Measurements from ENCODE around the gene HNRNPD. TPM values are rescaled to one million over a fixed set of nuclear protein-coding genes. Genes with fewer than 3 reads are reported as not detected.
A peak's percentile ranks its signal among the peaks of the same experiment; 100 is the strongest.

The HNRNPD gene, protein sequence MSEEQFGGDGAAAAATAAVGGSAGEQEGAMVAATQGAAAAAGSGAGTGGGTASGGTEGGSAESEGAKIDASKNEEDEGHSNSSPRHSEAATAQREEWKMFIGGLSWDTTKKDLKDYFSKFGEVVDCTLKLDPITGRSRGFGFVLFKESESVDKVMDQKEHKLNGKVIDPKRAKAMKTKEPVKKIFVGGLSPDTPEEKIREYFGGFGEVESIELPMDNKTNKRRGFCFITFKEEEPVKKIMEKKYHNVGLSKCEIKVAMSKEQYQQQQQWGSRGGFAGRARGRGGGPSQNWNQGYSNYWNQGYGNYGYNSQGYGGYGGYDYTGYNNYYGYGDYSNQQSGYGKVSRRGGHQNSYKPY
- total RNA-seq (100 to 1,000 TPM; 193 to 274 (median 202) TPM), total RNA-seq (63.1 to 169 (median 103) reads per million in 29 experiments)
- 173 TPM for total RNA-seq (2013)

- Mint-ChIP-seq H3K27me3 (no peaks in the 10 kb centered on the region), H3K4me3 (peak within 1 kb of the TSS; percentile 91 to 99 (median 97)), H3K4me1 (peaks cover 49 to 66% (median 49%) of the 10 kb centered on the region in 3 donors), H3K27ac (peak within 1 kb of the TSS; percentile 99), H3K9me3 (no peaks in the 10 kb centered on the region), H3K36me3 (peaks cover 31% of the 10 kb centered on the region)
- peaks cover 0 to 8% of the 10 kb centered on the region in 2 donors for H3K36me3 ChIP-seq (ENCODE audit: control insufficient read depth in 2 of 2, extremely low read depth in 1 of 2, insufficient read depth in 1 of 2, low read length in 1 of 2)
- peak; percentile 76 to 97 (median 89) for DNase-seq
- no peaks in the 10 kb centered on the region for H3K27me3 ChIP-seq (replicated peaks in 1 of 2; ENCODE audit: control insufficient read depth in 2 of 2, extremely low read depth in 1 of 2, insufficient read depth in 2 of 2, low read length in 1 of 2)
- ChIA-PET POLR2A (interaction anchor here (0.5 to 1.9 kb wide), 12 partner anchors 9 to 638 kb away, joined by 3 to 18 read pairs (median 4); partner anchors contain the start of gene HNRNPDL (in 1 of the 2)), CTCF (interaction anchor here (0.6 to 1.6 kb wide), 12 partner anchors 9 to 903 kb away, joined by 3 to 14 read pairs (median 4); partner anchors contain the start of genes COPS4 (in 1 of the 2), HNRNPDL (in 1 of the 2), RASGEF1B (in 1 of the 2) and THAP9 (in 1 of the 2))
- peak; percentile 86 to 90 (median 88) for ATAC-seq (replicated peaks in 1 of 4)
- peak within 1 kb of the TSS; percentile 97 for H3K27ac ChIP-seq (ENCODE audit: low read length)
- H3K9me3 ChIP-seq, result no peaks in the 10 kb centered on the region
- WGBS (ENCODE audit: insufficient coverage), result under 1% methylated on average over 76 of the region's 83 CpGs
- peaks cover 22 to 35% of the 10 kb centered on the region in 2 experiments for H3K4me1 ChIP-seq (ENCODE audit: control insufficient read depth in 1 of 2, extremely low read depth in 1 of 2, insufficient read depth in 2 of 2, low read length in 2 of 2)
- peak within 1 kb of the TSS; percentile 90 to 94 for H3K4me3 ChIP-seq (ENCODE audit: control insufficient read depth in 1 of 2, extremely low read depth in 1 of 2, low read length in 1 of 2)
Measured at GRCh38 chr4:82373816-82374625, at the start of gene HNRNPD. HNRNPD (minus strand) TSS chr4:82373991; CDS start chr4:82373678, 313 bp downstream.

GRCh38 chr4:82422616-82423015 lies 48.8 kb upstream of the HNRNPD start:
- peaks cover 0 to 51% of the 10 kb centered on the region in 2 donors for H3K36me3 ChIP-seq (ENCODE audit: control insufficient read depth in 2 of 2, extremely low read depth in 1 of 2, insufficient read depth in 1 of 2, low read length in 1 of 2)

GRCh38 chr4:82421796-82422560 lies 48.2 kb upstream of the HNRNPD start:
- peak in 3 of 4 experiments; percentile 27 to 40 (median 30) for ATAC-seq (replicated peaks in 1 of 4)

More at GRCh38 chr4:82422616-82423015, 48.8 kb upstream of the HNRNPD start:
- Mint-ChIP-seq H3K4me3 (no peak overlapping the region), H3K36me3 (peaks cover 51% of the 10 kb centered on the region), H3K4me1 (peaks cover 36 to 52% (median 40%) of the 10 kb centered on the region in 3 donors), H3K27ac (peak overlapping the region in 1 of 2 donors; percentile 43), H3K27me3 (peaks cover 4 to 5% of the 10 kb centered on the region in 2 donors), H3K9me3 (no peaks in the 10 kb centered on the region)
- no peak for ATAC-seq (replicated peaks in 1 of 4)
- WGBS (ENCODE audit: insufficient coverage), result no CpG with 5 or more reads among the region's 5 CpGs
- H3K27ac ChIP-seq (ENCODE audit: low read length), result no peak overlapping the region
- no peaks in the 10 kb centered on the region for H3K9me3 ChIP-seq
- CTCF ChIA-PET, result interaction anchor here in 1 of 2 donors (0.6 kb wide), 1 partner anchor 137 kb away, joined by 11 read pairs; no protein-coding TSS in a partner anchor
- peaks cover 5 to 11% of the 10 kb centered on the region in 2 experiments for H3K4me1 ChIP-seq (ENCODE audit: control insufficient read depth in 1 of 2, extremely low read depth in 1 of 2, insufficient read depth in 2 of 2, low read length in 2 of 2)
- POLR2A ChIA-PET, result interaction anchor here (1.0 kb wide), 2 partner anchors 9 to 137 kb away, joined by 3 read pairs; no protein-coding TSS in a partner anchor
- H3K4me3 ChIP-seq (ENCODE audit: control insufficient read depth in 1 of 2, extremely low read depth in 1 of 2, low read length in 1 of 2), result no peak overlapping the region
- H3K27me3 ChIP-seq (replicated peaks in 1 of 2; ENCODE audit: control insufficient read depth in 2 of 2, extremely low read depth in 1 of 2, insufficient read depth in 2 of 2, low read length in 1 of 2), result peaks cover 0 to under 1% of the 10 kb centered on the region in 2 experiments
- DNase-seq, result no peak

DNA sequence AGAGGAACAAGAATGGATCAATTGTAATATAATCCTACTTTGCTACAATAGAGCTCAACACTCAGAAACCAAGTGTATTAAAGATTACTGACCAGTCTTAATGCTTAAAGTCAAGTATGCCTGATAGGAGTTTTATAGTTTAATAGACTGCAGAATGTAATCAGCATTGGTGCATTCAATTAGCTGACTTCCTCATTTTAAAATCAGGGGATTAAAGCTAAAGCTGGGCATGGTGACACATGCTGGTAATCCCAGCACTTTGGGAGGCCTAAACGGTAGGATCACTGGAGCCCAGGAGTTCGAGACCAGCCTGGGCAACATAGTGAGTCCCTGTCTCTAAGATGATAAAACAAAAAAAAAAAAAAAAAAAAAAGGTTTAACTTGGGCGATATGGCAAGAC lies 45.7 kb upstream of the HNRNPD start:
- Mint-ChIP-seq H3K4me1 (peaks cover 7 to 32% (median 16%) of the 10 kb centered on the region in 3 donors), H3K27ac (no peak overlapping the region), H3K27me3 (peaks cover 19% of the 10 kb centered on the region in 2 donors), H3K4me3 (no peak overlapping the region), H3K36me3 (peaks cover 21% of the 10 kb centered on the region), H3K9me3 (no peaks in the 10 kb centered on the region)
- Histone ChIP-seq H3K27ac (ENCODE audit: low read length) (no peak overlapping the region), H3K4me1 (ENCODE audit: control insufficient read depth in 1 of 2, extremely low read depth in 1 of 2, insufficient read depth in 2 of 2, low read length in 2 of 2) (peaks cover 0 to 3% of the 10 kb centered on the region in 2 experiments), H3K36me3 (ENCODE audit: control insufficient read depth in 2 of 2, extremely low read depth in 1 of 2, insufficient read depth in 1 of 2, low read length in 1 of 2) (peaks cover 0 to 26% of the 10 kb centered on the region in 2 donors), H3K27me3 (replicated peaks in 1 of 2; ENCODE audit: control insufficient read depth in 2 of 2, extremely low read depth in 1 of 2, insufficient read depth in 2 of 2, low read length in 1 of 2) (peaks cover 0 to 18% of the 10 kb centered on the region in 2 experiments), H3K9me3 (no peaks in the 10 kb centered on the region), H3K4me3 (ENCODE audit: control insufficient read depth in 1 of 2, extremely low read depth in 1 of 2, low read length in 1 of 2) (no peak overlapping the region)
- POLR2A ChIA-PET, result interaction anchor here (0.6 to 1.0 kb wide), 3 partner anchors 9 to 22 kb away, joined by 4 to 5 read pairs (median 5); no protein-coding TSS in a partner anchor
- ATAC-seq (replicated peaks in 1 of 4) (no peak), DNase-seq (no peak)
- CTCF ChIA-PET, result interaction anchor here (0.6 to 1.7 kb wide), 4 partner anchors 9 to 164 kb away, joined by 3 to 7 read pairs (median 5); no protein-coding TSS in a partner anchor
- WGBS (ENCODE audit: insufficient coverage), result no CpG with 5 or more reads among the region's 3 CpGs

More at GRCh38 chr4:82421796-82422560, 48.2 kb upstream of the HNRNPD start:
- Histone ChIP-seq H3K36me3 (ENCODE audit: control insufficient read depth in 2 of 2, extremely low read depth in 1 of 2, insufficient read depth in 1 of 2, low read length in 1 of 2) (peaks cover 0 to 49% of the 10 kb centered on the region in 2 donors), H3K4me3 (ENCODE audit: control insufficient read depth in 1 of 2, extremely low read depth in 1 of 2, low read length in 1 of 2) (no peak overlapping the region), H3K27ac (ENCODE audit: low read length) (no peak overlapping the region), H3K27me3 (replicated peaks in 1 of 2; ENCODE audit: control insufficient read depth in 2 of 2, extremely low read depth in 1 of 2, insufficient read depth in 2 of 2, low read length in 1 of 2) (peaks cover 0 to 6% of the 10 kb centered on the region in 2 experiments), H3K4me1 (ENCODE audit: control insufficient read depth in 1 of 2, extremely low read depth in 1 of 2, insufficient read depth in 2 of 2, low read length in 2 of 2) (peaks cover 3 to 6% of the 10 kb centered on the region in 2 experiments), H3K9me3 (no peaks in the 10 kb centered on the region)
- peaks cover 4 to 8% of the 10 kb centered on the region in 2 donors for H3K27me3 Mint-ChIP-seq
- no peak overlapping the region for H3K4me3 Mint-ChIP-seq
- ChIA-PET POLR2A (interaction anchor here (0.6 to 1.0 kb wide), 5 partner anchors 9 to 137 kb away, joined by 3 to 8 read pairs (median 3); no protein-coding TSS in a partner anchor), CTCF (interaction anchor here in 1 of 2 donors (0.5 to 0.6 kb wide), 2 partner anchors 32 to 137 kb away, joined by 3 to 11 read pairs; no protein-coding TSS in a partner anchor)
- no peaks in the 10 kb centered on the region for H3K9me3 Mint-ChIP-seq
- no peak overlapping the region for H3K27ac Mint-ChIP-seq
- DNase-seq, result no peak
- H3K36me3 Mint-ChIP-seq, result peaks cover 45% of the 10 kb centered on the region
- peaks cover 30 to 46% (median 33%) of the 10 kb centered on the region in 3 donors for H3K4me1 Mint-ChIP-seq
- WGBS (ENCODE audit: insufficient coverage), result 96% methylated on average over 9 of the region's 13 CpGs

DNA sequence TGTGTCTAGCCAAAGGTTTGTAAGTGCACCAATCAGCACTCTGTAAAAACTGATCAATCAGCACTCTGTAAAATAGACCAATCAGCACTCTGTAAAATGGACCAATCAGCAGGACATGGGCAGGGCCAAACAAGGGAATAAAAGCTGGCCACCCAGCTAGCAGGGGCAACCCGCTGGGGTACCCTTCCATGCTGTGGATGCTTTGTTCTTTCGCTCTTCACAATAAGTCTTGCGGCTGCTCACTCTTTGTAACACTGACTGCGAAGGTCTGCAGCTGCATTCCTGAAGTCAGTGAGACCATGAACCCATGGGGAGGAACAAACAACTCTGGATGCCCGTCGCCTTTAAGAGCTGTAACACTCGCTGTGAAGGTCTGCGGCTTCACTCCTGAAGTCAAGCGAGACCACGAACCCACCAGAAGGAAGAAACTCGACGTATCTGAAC lies 42.2 kb upstream of the HNRNPD start:
- no peaks in the 10 kb centered on the region for H3K36me3 ChIP-seq (ENCODE audit: control insufficient read depth in 2 of 2, extremely low read depth in 1 of 2, insufficient read depth in 1 of 2, low read length in 1 of 2)
- no peak overlapping the region for H3K27ac Mint-ChIP-seq
- no peak overlapping the region for H3K4me3 ChIP-seq (ENCODE audit: control insufficient read depth in 1 of 2, extremely low read depth in 1 of 2, low read length in 1 of 2)
- CTCF ChIA-PET, result interaction anchor here (0.6 to 1.4 kb wide), 2 partner anchors 61 to 375 kb away, joined by 3 read pairs; no protein-coding TSS in a partner anchor
- no peak overlapping the region for H3K27ac ChIP-seq (ENCODE audit: low read length)
- no peak overlapping the region for H3K4me3 Mint-ChIP-seq
- 54% methylated on average over 10 of the region's 12 CpGs for WGBS (ENCODE audit: insufficient coverage)
- no peaks in the 10 kb centered on the region for H3K9me3 Mint-ChIP-seq
- peaks cover 0 to 20% of the 10 kb centered on the region in 2 experiments for H3K27me3 ChIP-seq (replicated peaks in 1 of 2; ENCODE audit: control insufficient read depth in 2 of 2, extremely low read depth in 1 of 2, insufficient read depth in 2 of 2, low read length in 1 of 2)
- peaks cover 19% of the 10 kb centered on the region in 2 donors for H3K27me3 Mint-ChIP-seq
- H3K4me1 ChIP-seq (ENCODE audit: control insufficient read depth in 1 of 2, extremely low read depth in 1 of 2, insufficient read depth in 2 of 2, low read length in 2 of 2), result peaks cover 0 to 3% of the 10 kb centered on the region in 2 experiments
- ATAC-seq (replicated peaks in 1 of 4) (peak in 1 of 4 experiments; percentile 37), DNase-seq (no peak)
- H3K4me1 Mint-ChIP-seq, result peaks cover 0 to 13% (median 10%) of the 10 kb centered on the region in 3 donors
- POLR2A ChIA-PET, result interaction anchor here (0.5 to 0.6 kb wide), 2 partner anchors 11 to 49 kb away, joined by 5 to 8 read pairs; no protein-coding TSS in a partner anchor
- H3K36me3 Mint-ChIP-seq, result no peaks in the 10 kb centered on the region
- no peaks in the 10 kb centered on the region for H3K9me3 ChIP-seq

Data from T-cell (primary cell).